NCI-H128 (cell line): ENCODE results near the gene MPZ.
"Not testable (repeated sequence)": the region's sequence is repeated elsewhere in the genome, so short reads cannot be mapped to it uniquely, and the experiment has no call there.

Source experiments
- DNase-seq: peaks from one replicate; lab custom pipeline; 2025; ENCODE audit not compliant: unreplicated experiment; lab: John Stamatoyannopoulos, UW

Gene MPZ

DNA sequence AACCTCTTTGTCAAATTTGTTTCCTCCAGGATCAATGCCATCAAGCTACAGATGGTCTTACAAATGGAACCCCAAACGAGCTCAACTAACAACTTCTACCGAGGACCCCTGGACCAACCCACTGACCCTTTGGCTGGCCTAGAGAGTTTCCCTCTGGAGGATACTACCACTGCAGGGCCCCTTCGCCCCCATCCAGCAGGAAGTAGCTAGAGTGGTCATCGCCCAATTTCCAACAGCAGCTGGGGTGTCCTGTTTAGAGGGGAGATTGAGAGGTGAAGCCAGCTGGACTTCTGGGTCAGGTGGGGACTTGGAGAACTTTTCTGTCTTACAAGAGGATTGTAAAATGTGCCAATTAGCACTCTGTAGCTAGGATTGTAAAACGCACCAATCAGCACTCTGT, 52.7 kb downstream of the MPZ start:
- DNase-seq = not testable (repeated sequence)

- not testable (repeated sequence) for DNase-seq
Observed at GRCh38 chr1:161255955-161256520, 53.7 kb downstream of the MPZ start.

- DNase-seq = not testable (repeated sequence)
Observed at GRCh38 chr1:161255302-161255701, 54.5 kb downstream of the MPZ start.
